ENCODE results near the gene CYB5R4. TPM values are rescaled to one million over a fixed set of nuclear protein-coding genes. Genes with fewer than 3 reads are reported as not detected.
"Not testable (repeated sequence)": the region's sequence is repeated elsewhere in the genome, so short reads cannot be mapped to it uniquely, and the experiment has no call there.

The CYB5R4 gene
- total RNA-seq, 3 donors from 2014 or later (not counting 1 experiment from before 2014, with no cell fraction given), result 34.0 to 40.5 (median 34.5) TPM

- H3K4me3 ChIP-seq (ENCODE audit: low read length), result no peak overlapping the region
- H3K9me3 Mint-ChIP-seq, result peaks cover 2 to 5% of the 10 kb centered on the region in 2 donors
- no peaks in the 10 kb centered on the region for H3K27me3 ChIP-seq (ENCODE audit: control insufficient read depth, insufficient read depth, low read length)
- ATAC-seq (no peak), DNase-seq (no peak)
- TF ChIP-seq, protein P1, sequence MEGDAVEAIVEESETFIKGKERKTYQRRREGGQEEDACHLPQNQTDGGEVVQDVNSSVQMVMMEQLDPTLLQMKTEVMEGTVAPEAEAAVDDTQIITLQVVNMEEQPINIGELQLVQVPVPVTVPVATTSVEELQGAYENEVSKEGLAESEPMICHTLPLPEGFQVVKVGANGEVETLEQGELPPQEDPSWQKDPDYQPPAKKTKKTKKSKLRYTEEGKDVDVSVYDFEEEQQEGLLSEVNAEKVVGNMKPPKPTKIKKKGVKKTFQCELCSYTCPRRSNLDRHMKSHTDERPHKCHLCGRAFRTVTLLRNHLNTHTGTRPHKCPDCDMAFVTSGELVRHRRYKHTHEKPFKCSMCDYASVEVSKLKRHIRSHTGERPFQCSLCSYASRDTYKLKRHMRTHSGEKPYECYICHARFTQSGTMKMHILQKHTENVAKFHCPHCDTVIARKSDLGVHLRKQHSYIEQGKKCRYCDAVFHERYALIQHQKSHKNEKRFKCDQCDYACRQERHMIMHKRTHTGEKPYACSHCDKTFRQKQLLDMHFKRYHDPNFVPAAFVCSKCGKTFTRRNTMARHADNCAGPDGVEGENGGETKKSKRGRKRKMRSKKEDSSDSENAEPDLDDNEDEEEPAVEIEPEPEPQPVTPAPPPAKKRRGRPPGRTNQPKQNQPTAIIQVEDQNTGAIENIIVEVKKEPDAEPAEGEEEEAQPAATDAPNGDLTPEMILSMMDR (IDR thresholded peaks at IDR 0.05), result no peak
- H3K4me1 ChIP-seq (ENCODE audit: control insufficient read depth, insufficient read depth, low read length), result no peaks in the 10 kb centered on the region
- no peak overlapping the region for H3K27ac ChIP-seq (ENCODE audit: low read length)
- no peak overlapping the region for H3K27ac Mint-ChIP-seq
- 88% methylated on average over 4 of the region's 4 CpGs for WGBS (ENCODE audit: insufficient coverage)
- intact Hi-C loops (cut with micrococcal nuclease), result no loop called here
- H3K4me1 Mint-ChIP-seq, result peaks cover 62 to 68% of the 10 kb centered on the region in 2 donors
- H3K9me3 ChIP-seq (ENCODE audit: control insufficient read depth, insufficient read depth, low read length), result no peaks in the 10 kb centered on the region
- H3K36me3 Mint-ChIP-seq, result peaks cover 21% of the 10 kb centered on the region
- H3K4me3 Mint-ChIP-seq, result no peak overlapping the region
- no peaks in the 10 kb centered on the region for H3K27me3 Mint-ChIP-seq (ENCODE audit: low read depth in 2 of 2)
- H3K36me3 ChIP-seq (ENCODE audit: control insufficient read depth, insufficient read depth, low read length), result peaks cover 3% of the 10 kb centered on the region
Observed at GRCh38 chr6:83905648-83906047, 46.2 kb downstream of the CYB5R4 start.

- H3K4me3 ChIP-seq (ENCODE audit: low read length); H3K27me3 ChIP-seq (ENCODE audit: control insufficient read depth, insufficient read depth, low read length); H3K9me3 Mint-ChIP-seq; H3K4me3 Mint-ChIP-seq; H3K9me3 ChIP-seq (ENCODE audit: control insufficient read depth, insufficient read depth, low read length); H3K27me3 Mint-ChIP-seq (ENCODE audit: low read depth in 2 of 2); DNase-seq; ATAC-seq; intact Hi-C loops (cut with micrococcal nuclease); H3K4me1 ChIP-seq (ENCODE audit: control insufficient read depth, insufficient read depth, low read length); H3K36me3 ChIP-seq (ENCODE audit: control insufficient read depth, insufficient read depth, low read length); H3K27ac ChIP-seq (ENCODE audit: low read length): not testable (repeated sequence)
- 47% methylated on average over 2 of the region's 5 CpGs for WGBS (ENCODE audit: insufficient coverage)
- Mint-ChIP-seq H3K4me1 (peaks cover 43 to 56% of the 10 kb centered on the region in 2 donors), H3K36me3 (peaks cover 15% of the 10 kb centered on the region), H3K27ac (peak overlapping the region in 1 of 2 donors; percentile 27)
Observed at GRCh38 chr6:83907623-83908390, 48.3 kb downstream of the CYB5R4 start.

DNA sequence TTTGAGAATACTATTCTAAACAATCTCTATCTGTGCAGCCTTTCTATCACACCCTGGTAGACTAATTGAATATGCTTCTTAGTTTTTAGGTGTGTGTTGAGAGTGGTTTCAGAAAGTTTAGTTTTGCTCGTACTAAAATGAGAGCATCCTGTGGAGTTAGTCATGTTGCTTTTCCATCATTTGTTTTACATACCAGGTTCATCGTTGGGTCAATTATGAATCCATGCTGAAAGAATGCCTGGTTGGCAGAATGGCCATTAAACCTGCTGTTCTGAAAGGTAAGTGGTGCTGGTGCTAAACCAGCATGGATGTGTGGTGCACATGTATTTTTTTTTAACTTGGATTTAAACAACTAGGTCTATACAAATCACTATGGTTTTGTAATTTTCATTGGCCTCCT lies 49.3 kb downstream of the CYB5R4 start:
- Mint-ChIP-seq H3K36me3 (peaks cover 13% of the 10 kb centered on the region), H3K27ac (no peak overlapping the region), H3K9me3 (peaks cover 1 to 2% of the 10 kb centered on the region in 2 donors), H3K4me3 (no peak overlapping the region), H3K27me3 (ENCODE audit: low read depth in 2 of 2) (no peaks in the 10 kb centered on the region), H3K4me1 (peaks cover 33 to 52% of the 10 kb centered on the region in 2 donors)
- TF ChIP-seq, protein P1 (IDR thresholded peaks at IDR 0.05), result no peak
- no peak for DNase-seq
- Histone ChIP-seq H3K4me3 (ENCODE audit: low read length) (no peak overlapping the region), H3K27ac (ENCODE audit: low read length) (no peak overlapping the region), H3K9me3 (ENCODE audit: control insufficient read depth, insufficient read depth, low read length) (no peaks in the 10 kb centered on the region), H3K36me3 (ENCODE audit: control insufficient read depth, insufficient read depth, low read length) (peaks cover 6% of the 10 kb centered on the region), H3K27me3 (ENCODE audit: control insufficient read depth, insufficient read depth, low read length) (no peaks in the 10 kb centered on the region), H3K4me1 (ENCODE audit: control insufficient read depth, insufficient read depth, low read length) (no peaks in the 10 kb centered on the region)
- ATAC-seq, result no peak
- intact Hi-C loops (cut with micrococcal nuclease), result no loop called here
- 93% methylated on average over 2 of the region's 2 CpGs for WGBS (ENCODE audit: insufficient coverage)

DNA sequence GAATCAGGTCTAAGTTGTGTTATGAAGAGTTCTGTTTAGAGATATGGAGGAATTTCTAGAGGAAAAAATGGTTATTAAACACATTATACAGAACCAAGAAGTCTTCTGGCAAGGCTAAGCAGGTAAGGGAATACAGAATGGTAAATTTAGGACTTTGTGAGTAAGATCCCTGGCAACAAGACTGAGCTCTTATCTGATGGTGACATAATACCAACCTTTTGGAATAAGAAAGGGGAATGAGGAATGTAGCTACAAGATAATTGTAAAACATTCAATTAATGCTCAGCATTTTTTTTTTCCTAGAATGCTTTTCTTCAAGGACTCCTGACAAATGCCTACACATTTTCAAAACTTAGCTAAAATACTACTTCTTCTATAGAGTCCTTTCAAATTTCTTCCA lies 51.8 kb downstream of the CYB5R4 start:
- Histone ChIP-seq H3K4me3 (ENCODE audit: low read length) (no peak overlapping the region), H3K4me1 (ENCODE audit: control insufficient read depth, insufficient read depth, low read length) (no peaks in the 10 kb centered on the region), H3K27ac (ENCODE audit: low read length) (no peak overlapping the region), H3K36me3 (ENCODE audit: control insufficient read depth, insufficient read depth, low read length) (peaks cover 6% of the 10 kb centered on the region), H3K27me3 (ENCODE audit: control insufficient read depth, insufficient read depth, low read length) (no peaks in the 10 kb centered on the region), H3K9me3 (ENCODE audit: control insufficient read depth, insufficient read depth, low read length) (no peaks in the 10 kb centered on the region)
- H3K27ac Mint-ChIP-seq, result no peak overlapping the region
- ATAC-seq (no peak), DNase-seq (no peak)
- no peaks in the 10 kb centered on the region for H3K9me3 Mint-ChIP-seq
- TF ChIP-seq, protein P1 (IDR thresholded peaks at IDR 0.05), result no peak
- intact Hi-C loops (cut with micrococcal nuclease), result no loop called here
- peaks cover 6% of the 10 kb centered on the region for H3K36me3 Mint-ChIP-seq
- H3K27me3 Mint-ChIP-seq (ENCODE audit: low read depth in 2 of 2), result no peaks in the 10 kb centered on the region
- H3K4me1 Mint-ChIP-seq, result peaks cover 29 to 52% of the 10 kb centered on the region in 2 donors
- H3K4me3 Mint-ChIP-seq, result no peak overlapping the region

Data from natural killer cell (primary cell).